ENCODE data around the gene CPNE4. TPM values are rescaled to one million over a fixed set of nuclear protein-coding genes. Genes with fewer than 3 reads are reported as not detected.
"Not testable (repeated sequence)": the region's sequence is repeated elsewhere in the genome, so short reads cannot be mapped to it uniquely, and the experiment has no call there.

CPNE4 gene
- polyA plus RNA-seq, 4 donors, result 0.27 to 0.49 (median 0.45) TPM

GRCh38 chr3:131885871-131886270 is 148.9 kb downstream of the CPNE4 start:
- DNase-seq (ENCODE audit: low read depth in 4 of 4, low spot score in 3 of 4), result not testable (repeated sequence)

GRCh38 chr3:131883711-131884407 is 151.0 kb downstream of the CPNE4 start:
- DNase-seq (ENCODE audit: low read depth in 4 of 4, low spot score in 3 of 4), result no peak

GRCh38 chr3:131883086-131883485 is 151.7 kb downstream of the CPNE4 start:
- no peak for DNase-seq (ENCODE audit: low read depth in 4 of 4, low spot score in 3 of 4)

GRCh38 chr3:131881777-131882176 is 153.0 kb downstream of the CPNE4 start:
- no peak for DNase-seq (ENCODE audit: low read depth in 4 of 4, low spot score in 3 of 4)

- DNase-seq (ENCODE audit: low read depth in 4 of 4, low spot score in 3 of 4), result no peak
Measured at GRCh38 chr3:131880948-131881347, 153.9 kb downstream of the CPNE4 start.

GRCh38 chr3:131868203-131868602 is 166.6 kb downstream of the CPNE4 start:
- no peak for DNase-seq (ENCODE audit: low read depth in 4 of 4, low spot score in 3 of 4)

GRCh38 chr3:131856171-131856570 is 178.6 kb downstream of the CPNE4 start:
- no peak for DNase-seq (ENCODE audit: low read depth in 4 of 4, low spot score in 3 of 4)

- no peak for DNase-seq (ENCODE audit: low read depth in 4 of 4, low spot score in 3 of 4)
Measured at GRCh38 chr3:131850223-131850622, 184.6 kb downstream of the CPNE4 start.

- no peak for DNase-seq (ENCODE audit: low read depth in 4 of 4, low spot score in 3 of 4)
Measured at GRCh38 chr3:131849616-131850015, 185.2 kb downstream of the CPNE4 start.

GRCh38 chr3:131847966-131848510 is 186.8 kb downstream of the CPNE4 start:
- no peak for DNase-seq (ENCODE audit: low read depth in 4 of 4, low spot score in 3 of 4)

- no peak for DNase-seq (ENCODE audit: low read depth in 4 of 4, low spot score in 3 of 4)
Measured at GRCh38 chr3:131846296-131846924, 188.4 kb downstream of the CPNE4 start.

GRCh38 chr3:131843174-131843573 is 191.6 kb downstream of the CPNE4 start:
- DNase-seq (ENCODE audit: low read depth in 4 of 4, low spot score in 3 of 4), result no peak

- DNase-seq (ENCODE audit: low read depth in 4 of 4, low spot score in 3 of 4), result no peak
Measured at GRCh38 chr3:131840156-131840797, 194.5 kb downstream of the CPNE4 start.

GRCh38 chr3:131835906-131836305 is 198.9 kb downstream of the CPNE4 start:
- no peak for DNase-seq (ENCODE audit: low read depth in 4 of 4, low spot score in 3 of 4)

- no peak for DNase-seq (ENCODE audit: low read depth in 4 of 4, low spot score in 3 of 4)
Measured at GRCh38 chr3:131831608-131832007, 203.2 kb downstream of the CPNE4 start.

GRCh38 chr3:131821191-131821762 is 213.5 kb downstream of the CPNE4 start:
- no peak for DNase-seq (ENCODE audit: low read depth in 4 of 4, low spot score in 3 of 4)

- no peak for DNase-seq (ENCODE audit: low read depth in 4 of 4, low spot score in 3 of 4)
Measured at GRCh38 chr3:131819381-131820055, 215.3 kb downstream of the CPNE4 start.

- DNase-seq (ENCODE audit: low read depth in 4 of 4, low spot score in 3 of 4), result no peak
Measured at GRCh38 chr3:131812433-131812832, 222.4 kb downstream of the CPNE4 start.

- no peak for DNase-seq (ENCODE audit: low read depth in 4 of 4, low spot score in 3 of 4)
Measured at GRCh38 chr3:131811481-131811880, 223.3 kb downstream of the CPNE4 start.

GRCh38 chr3:131807822-131808221 is 227.0 kb downstream of the CPNE4 start:
- no peak for DNase-seq (ENCODE audit: low read depth in 4 of 4, low spot score in 3 of 4)

GRCh38 chr3:131806736-131807135 is 228.1 kb downstream of the CPNE4 start:
- no peak for DNase-seq (ENCODE audit: low read depth in 4 of 4, low spot score in 3 of 4)

Data from right renal pelvis (tissue), 4 donors.